HG03103 (cell line): Measurements from ENCODE around the gene KCNG3.

Source experiments
- ATAC-seq: cut with Tn5 transposase; IDR thresholded peaks from one replicate; pipeline ENCODE4 v1.9.1; 2021; ENCODE audit warnings: low read depth; ENCODE audit not compliant: unreplicated experiment

KCNG3 gene

GRCh38 chr2:42493468-42494354, at the start of gene KCNG3:
TSS of gene KCNG3 (minus strand) at chr2:42493982. CDS start at chr2:42493501, 481 bp downstream.
- peak; percentile 58 for ATAC-seq

- ATAC-seq: no peak
These were observed 49.1 kb upstream of the KCNG3 start for GRCh38 chr2:42542871-42543270.

GRCh38 chr2:42537493-42537892, 43.7 kb upstream of the KCNG3 start:
- ATAC-seq: no peak

GRCh38 chr2:42532397-42532796, 38.6 kb upstream of the KCNG3 start:
- ATAC-seq: no peak

- ATAC-seq: no peak
These were observed 29.6 kb upstream of the KCNG3 start for GRCh38 chr2:42523341-42523740.

- no peak for ATAC-seq
These were observed 28.3 kb upstream of the KCNG3 start for GRCh38 chr2:42522035-42522434.

- no peak for ATAC-seq
These were observed 25.8 kb upstream of the KCNG3 start for GRCh38 chr2:42519624-42520023.

GRCh38 chr2:42516418-42516901, 22.7 kb upstream of the KCNG3 start:
- no peak for ATAC-seq

GRCh38 chr2:42513252-42513918, 19.6 kb upstream of the KCNG3 start:
- ATAC-seq: no peak

- ATAC-seq: no peak
These were observed 16.9 kb upstream of the KCNG3 start for GRCh38 chr2:42510608-42511243.

- ATAC-seq: no peak
These were observed 16.4 kb upstream of the KCNG3 start for GRCh38 chr2:42510191-42510590.

GRCh38 chr2:42504364-42505230, 10.8 kb upstream of the KCNG3 start:
- no peak for ATAC-seq

GRCh38 chr2:42503291-42503690, 9.5 kb upstream of the KCNG3 start:
- ATAC-seq: no peak

GRCh38 chr2:42498497-42498896, 4.7 kb upstream of the KCNG3 start:
- no peak for ATAC-seq

GRCh38 chr2:42495611-42496010, 1.8 kb upstream of the KCNG3 start:
- no peak for ATAC-seq

- ATAC-seq: no peak
These were observed 1.4 kb upstream of the KCNG3 start for GRCh38 chr2:42495234-42495581.

- ATAC-seq: peak; percentile 25
These were observed 812 bp upstream of the KCNG3 start for GRCh38 chr2:42494355-42495233.

- no peak for ATAC-seq
These were observed 903 bp downstream of the KCNG3 start for GRCh38 chr2:42492691-42493467.

GRCh38 chr2:42488297-42488696, 5.5 kb downstream of the KCNG3 start:
- no peak for ATAC-seq
